ENCODE data around the gene UNC5B.

DNA sequence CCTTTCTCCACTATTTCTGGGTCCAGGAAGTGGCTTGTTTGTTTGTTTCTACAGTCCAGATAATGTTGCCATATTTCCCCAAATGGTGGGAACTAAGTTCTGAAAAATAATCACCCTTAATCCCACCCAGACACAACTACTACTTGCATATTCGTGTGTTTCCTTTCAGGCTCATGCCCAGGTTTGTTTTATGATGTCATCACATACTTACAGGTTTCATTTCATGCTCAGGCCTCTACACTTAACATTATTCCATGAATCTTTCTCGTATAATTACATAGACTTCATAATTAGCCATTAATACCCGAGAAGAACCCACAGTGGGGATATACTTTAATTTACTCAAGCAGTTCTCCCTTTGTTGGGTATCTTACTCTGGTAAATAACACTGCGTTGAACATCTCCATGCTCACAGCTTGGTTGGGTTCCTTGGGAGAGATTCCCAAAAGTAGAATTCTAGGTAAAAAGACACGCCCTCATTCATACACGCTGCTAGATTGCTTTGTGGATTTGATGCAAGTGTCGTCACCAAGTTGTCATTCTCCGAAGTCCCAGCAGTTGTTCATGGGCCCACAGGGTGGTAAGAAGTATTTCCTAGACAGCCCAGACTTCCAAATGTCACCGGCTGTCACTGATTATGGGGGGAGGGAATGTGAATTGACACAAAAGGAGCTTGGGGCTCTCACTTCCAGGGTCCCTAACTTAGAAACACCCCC is 42.6 kb downstream of the UNC5B start:
- TF ChIP-seq POLR2A (IDR thresholded peaks at IDR 0.05; ENCODE audit: borderline replicate concordance, extremely low read depth, insufficient read depth, insufficient read length) = no peak
- TF ChIP-seq, protein P1, sequence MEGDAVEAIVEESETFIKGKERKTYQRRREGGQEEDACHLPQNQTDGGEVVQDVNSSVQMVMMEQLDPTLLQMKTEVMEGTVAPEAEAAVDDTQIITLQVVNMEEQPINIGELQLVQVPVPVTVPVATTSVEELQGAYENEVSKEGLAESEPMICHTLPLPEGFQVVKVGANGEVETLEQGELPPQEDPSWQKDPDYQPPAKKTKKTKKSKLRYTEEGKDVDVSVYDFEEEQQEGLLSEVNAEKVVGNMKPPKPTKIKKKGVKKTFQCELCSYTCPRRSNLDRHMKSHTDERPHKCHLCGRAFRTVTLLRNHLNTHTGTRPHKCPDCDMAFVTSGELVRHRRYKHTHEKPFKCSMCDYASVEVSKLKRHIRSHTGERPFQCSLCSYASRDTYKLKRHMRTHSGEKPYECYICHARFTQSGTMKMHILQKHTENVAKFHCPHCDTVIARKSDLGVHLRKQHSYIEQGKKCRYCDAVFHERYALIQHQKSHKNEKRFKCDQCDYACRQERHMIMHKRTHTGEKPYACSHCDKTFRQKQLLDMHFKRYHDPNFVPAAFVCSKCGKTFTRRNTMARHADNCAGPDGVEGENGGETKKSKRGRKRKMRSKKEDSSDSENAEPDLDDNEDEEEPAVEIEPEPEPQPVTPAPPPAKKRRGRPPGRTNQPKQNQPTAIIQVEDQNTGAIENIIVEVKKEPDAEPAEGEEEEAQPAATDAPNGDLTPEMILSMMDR (IDR thresholded peaks at IDR 0.05 in 2 of 3, conservative IDR thresholded peaks at IDR 0.05 in 1 of 3; ENCODE audit: borderline replicate concordance in 1 of 3, insufficient read depth in 1 of 3, low read depth in 2 of 3, low read length in 2 of 3) = no peak
- TF ChIP-seq RAD21 (IDR thresholded peaks at IDR 0.05; ENCODE audit: low read depth) = no peak
- TF ChIP-seq SRF (IDR thresholded peaks at IDR 0.05; ENCODE audit: low read depth) = no peak
- TF ChIP-seq ZNF274 (IDR thresholded peaks at IDR 0.05; ENCODE audit: low read depth, low read length) = no peak
- TF ChIP-seq EGR1 (IDR thresholded peaks at IDR 0.05; ENCODE audit: low read depth) = no peak
- TF ChIP-seq EZH2 (IDR thresholded peaks at IDR 0.05) = no peak
- no peak for TF ChIP-seq TCF7L2 (IDR thresholded peaks at IDR 0.05; ENCODE audit: borderline replicate concordance, extremely low read depth, insufficient read depth, insufficient read length)
- TF ChIP-seq, protein P2, sequence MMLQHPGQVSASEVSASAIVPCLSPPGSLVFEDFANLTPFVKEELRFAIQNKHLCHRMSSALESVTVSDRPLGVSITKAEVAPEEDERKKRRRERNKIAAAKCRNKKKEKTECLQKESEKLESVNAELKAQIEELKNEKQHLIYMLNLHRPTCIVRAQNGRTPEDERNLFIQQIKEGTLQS (IDR thresholded peaks at IDR 0.05) = no peak
- TF ChIP-seq, protein P3, sequence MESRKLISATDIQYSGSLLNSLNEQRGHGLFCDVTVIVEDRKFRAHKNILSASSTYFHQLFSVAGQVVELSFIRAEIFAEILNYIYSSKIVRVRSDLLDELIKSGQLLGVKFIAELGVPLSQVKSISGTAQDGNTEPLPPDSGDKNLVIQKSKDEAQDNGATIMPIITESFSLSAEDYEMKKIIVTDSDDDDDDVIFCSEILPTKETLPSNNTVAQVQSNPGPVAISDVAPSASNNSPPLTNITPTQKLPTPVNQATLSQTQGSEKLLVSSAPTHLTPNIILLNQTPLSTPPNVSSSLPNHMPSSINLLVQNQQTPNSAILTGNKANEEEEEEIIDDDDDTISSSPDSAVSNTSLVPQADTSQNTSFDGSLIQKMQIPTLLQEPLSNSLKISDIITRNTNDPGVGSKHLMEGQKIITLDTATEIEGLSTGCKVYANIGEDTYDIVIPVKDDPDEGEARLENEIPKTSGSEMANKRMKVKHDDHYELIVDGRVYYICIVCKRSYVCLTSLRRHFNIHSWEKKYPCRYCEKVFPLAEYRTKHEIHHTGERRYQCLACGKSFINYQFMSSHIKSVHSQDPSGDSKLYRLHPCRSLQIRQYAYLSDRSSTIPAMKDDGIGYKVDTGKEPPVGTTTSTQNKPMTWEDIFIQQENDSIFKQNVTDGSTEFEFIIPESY (IDR thresholded peaks at IDR 0.05; ENCODE audit: extremely low read depth, insufficient replicate concordance, low read length) = no peak
- no peak for TF ChIP-seq ZFX (IDR thresholded peaks at IDR 0.05)
- no peak for TF ChIP-seq CEBPB (IDR thresholded peaks at IDR 0.05; ENCODE audit: low read depth)
- no peak for TF ChIP-seq JUND (IDR thresholded peaks at IDR 0.05)

Measured in HCT116 (cell line).